Measurements from ENCODE around the gene GRIK3.

- TF ChIP-seq CTCF (IDR thresholded peaks at IDR 0.05), result no peak
- no peak for TF ChIP-seq MAX (CRISPR knock-in tag; IDR thresholded peaks at IDR 0.05)
- no peak for TF ChIP-seq SMAD4 (CRISPR knock-in tag; IDR thresholded peaks at IDR 0.05)
- TF ChIP-seq E2F5 (CRISPR knock-in tag; IDR thresholded peaks at IDR 0.05), result no peak
- TF ChIP-seq FOXP4 (CRISPR knock-in tag; IDR thresholded peaks at IDR 0.05), result no peak
- TF ChIP-seq SMAD3 (CRISPR knock-in tag; IDR thresholded peaks at IDR 0.05; ENCODE audit: borderline replicate concordance), result no peak
- no peak for TF ChIP-seq SP1 (CRISPR knock-in tag; conservative IDR thresholded peaks at IDR 0.05)
- no peak for TF ChIP-seq CREB1 (CRISPR knock-in tag; IDR thresholded peaks at IDR 0.05)
- TF ChIP-seq ATF3 (CRISPR knock-in tag; conservative IDR thresholded peaks at IDR 0.05), result no peak
- no peak for TF ChIP-seq KAT7 (CRISPR knock-in tag; IDR thresholded peaks at IDR 0.05; ENCODE audit: borderline replicate concordance)
- TF ChIP-seq ETV6 (CRISPR knock-in tag; IDR thresholded peaks at IDR 0.05), result no peak
- TF ChIP-seq ZNF121 (CRISPR knock-in tag; IDR thresholded peaks at IDR 0.05), result no peak
- no peak for TF ChIP-seq IRF2 (CRISPR knock-in tag; IDR thresholded peaks at IDR 0.05; ENCODE audit: borderline replicate concordance, low read depth)
Observed at GRCh38 chr1:36869826-36870225, 164.5 kb downstream of the GRIK3 start.

All from WTC11 (cell line).